Pulmonary artery endothelial cell (primary cell): ENCODE data around the gene LGMN. TPM values are rescaled to one million over a fixed set of nuclear protein-coding genes. Genes with fewer than 3 reads are reported as not detected.
A peak's percentile ranks its signal among the peaks of the same experiment; 100 is the strongest.
"Not testable (repeated sequence)": the region's sequence is repeated elsewhere in the genome, so short reads cannot be mapped to it uniquely, and the experiment has no call there.

Source experiments
- DNase-seq: peaks from one replicate; pipeline ENCODE4 v3.0.0-alpha.2; 2011; ENCODE audit warnings: low read depth, low spot score
- total RNA-seq: library from RNA; depleted of rRNA; stranded (reverse); fragments of >200 nt; gene quantifications from 2 replicates; pipeline ENCODE4 v1.2.3, GENCODE V29; 2014

LGMN gene
- total RNA-seq, 1 donor from 2014 or later: 74.0 TPM

DNA sequence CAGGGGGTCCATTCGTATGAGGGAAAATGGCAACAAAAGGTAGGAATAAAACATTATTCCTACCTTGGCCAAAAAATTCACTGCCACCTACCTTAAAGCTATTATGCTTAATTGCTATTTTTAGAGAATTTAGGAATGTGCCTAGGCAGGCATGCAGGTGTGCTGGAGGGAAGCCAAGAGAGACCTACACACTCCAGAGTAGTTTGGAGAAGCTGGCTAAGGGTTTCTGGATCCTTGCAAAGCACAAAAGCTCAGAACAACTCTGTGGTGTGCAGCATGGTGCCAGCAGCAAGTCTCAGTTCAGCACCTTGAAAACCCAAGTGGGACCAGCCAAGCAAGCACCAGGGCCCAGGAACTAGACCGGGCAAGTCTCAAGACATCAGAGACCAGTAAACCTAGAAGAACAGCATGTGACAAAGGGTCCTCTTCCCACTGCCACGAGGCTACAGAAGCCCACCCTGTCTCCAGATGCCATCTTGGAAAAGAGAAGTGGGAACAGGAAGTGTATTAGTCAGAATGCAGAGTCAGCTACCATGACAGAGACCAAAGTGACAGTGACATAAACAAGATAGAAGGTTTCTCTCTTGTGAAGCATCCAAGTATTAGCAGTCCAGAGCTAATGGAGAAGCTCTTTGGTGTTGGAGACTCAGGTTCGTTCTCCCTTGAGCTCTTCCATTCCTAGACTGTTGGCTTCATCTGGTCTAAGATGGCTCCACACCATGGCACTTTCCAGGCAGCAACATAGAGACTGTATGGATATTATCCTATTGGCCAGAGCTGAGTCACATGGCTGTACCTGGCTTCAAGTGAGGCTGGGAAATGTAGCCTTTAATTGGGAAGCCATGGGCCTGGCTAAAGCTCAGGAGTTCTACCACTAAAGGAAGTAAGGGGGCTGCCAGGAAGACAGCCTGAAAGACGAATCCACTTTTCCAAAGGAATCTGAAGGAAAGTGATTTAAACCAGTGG, 15.5 kb upstream of the LGMN start:
- DNase-seq: not testable (repeated sequence)

DNA sequence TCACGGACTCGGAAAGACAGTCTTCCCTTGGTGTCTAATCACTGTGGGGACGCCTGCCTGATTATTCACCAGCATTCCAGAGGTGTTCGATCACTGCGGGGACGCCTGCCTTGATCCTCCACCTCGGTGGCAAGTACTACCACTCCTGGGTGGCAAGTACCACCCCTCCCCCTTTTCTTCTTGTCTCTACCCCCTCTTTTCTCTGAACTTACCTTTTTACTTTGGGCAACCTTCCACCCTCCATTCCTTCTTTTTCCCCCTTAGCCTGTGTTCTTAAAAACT, 12.0 kb upstream of the LGMN start:
- no peak for DNase-seq

DNA sequence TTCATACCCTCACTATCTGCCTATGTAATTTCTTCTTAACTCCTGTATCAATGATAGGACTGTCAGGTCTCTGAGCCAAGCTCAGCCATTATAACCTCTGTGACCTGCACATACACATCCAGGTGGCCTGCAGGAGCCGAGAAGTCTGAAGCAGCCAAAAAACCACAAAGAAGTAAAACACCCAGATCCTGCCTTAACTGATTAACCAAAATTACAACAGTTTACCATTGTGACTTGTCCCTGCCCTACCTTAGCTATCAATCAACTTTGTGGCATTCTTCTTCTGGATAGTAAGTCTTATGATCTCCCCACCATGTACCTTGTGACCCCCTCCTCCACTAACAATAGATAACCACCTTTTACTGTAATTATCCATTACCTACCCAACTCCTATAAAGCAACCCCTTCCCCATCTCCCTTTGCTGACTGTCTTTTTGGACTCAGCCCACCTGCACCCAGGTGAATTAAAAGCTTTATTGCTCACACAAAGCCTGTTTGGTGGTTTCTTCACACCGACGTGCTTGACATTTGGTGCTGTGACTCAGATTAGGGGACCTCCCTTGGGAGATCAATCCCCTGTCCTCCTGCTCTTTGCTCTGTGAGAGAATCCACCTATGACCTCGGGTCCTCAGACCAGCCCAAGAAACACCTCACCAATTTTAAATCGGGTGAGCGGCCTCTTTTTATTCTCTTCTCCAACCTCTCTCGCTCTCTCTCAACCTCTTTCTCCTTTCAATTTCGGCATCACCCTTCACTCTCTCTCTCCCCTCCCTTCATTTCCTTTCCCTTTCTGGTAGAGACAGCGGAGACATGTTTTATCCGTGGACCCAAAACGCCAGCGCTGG, 11.5 kb upstream of the LGMN start:
- DNase-seq: no peak

DNA sequence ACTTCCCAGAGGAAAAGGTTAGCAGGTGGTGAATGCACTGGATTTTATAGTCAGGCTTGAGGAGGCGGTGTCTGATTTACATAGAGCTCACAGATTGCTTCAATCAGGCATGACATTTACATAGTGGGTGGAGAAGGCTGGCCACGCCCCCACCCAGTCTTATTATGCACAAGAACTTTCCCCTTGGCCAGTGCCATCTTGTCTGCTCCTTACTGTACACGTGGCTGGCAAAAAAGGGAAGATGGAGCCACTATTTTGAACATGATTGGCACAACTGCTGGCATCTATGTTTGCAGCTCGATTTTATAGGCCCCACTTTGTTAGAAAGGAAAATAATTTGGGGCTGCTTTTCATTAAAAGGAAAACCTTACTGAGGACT, 10.9 kb upstream of the LGMN start:
- DNase-seq: peak; percentile 5

DNA sequence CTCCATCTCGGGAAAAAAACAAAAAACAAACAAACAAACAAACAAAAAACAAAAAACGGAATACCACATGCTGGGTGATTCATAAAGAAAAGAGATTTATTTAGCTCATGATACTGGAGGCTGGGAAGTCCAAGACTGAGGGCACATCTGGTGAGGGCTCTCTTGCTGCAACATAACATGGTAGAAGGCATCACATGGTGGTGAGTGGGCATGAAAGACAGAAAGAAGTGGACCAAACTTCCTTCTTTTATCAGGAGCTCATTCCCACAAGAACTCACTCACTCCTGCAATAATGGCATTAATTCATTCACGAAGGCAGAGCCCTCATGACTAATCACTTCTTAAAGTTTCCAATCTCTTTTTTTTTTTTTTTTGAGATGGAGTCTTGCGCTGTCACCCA, 8.0 kb upstream of the LGMN start:
- no peak for DNase-seq

DNA sequence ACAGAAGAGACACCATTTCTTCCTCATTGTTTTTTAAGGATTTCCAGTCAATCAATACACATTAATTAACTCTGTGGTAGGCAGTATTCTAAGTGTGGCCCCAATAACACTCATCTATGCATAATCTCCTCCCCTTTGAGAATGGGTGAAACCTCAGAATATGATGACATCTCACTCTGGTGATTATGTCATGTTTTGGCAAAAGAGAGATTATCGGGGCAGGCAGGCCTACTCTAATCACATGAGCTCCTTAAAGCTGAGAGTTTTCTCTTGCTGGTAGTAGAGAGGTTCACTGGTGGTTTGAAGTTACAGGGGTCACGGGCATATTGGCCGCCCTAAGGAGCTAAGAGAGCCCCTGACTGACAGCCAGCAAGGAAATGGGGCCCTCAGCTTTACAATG, 7.1 kb upstream of the LGMN start:
- DNase-seq: no peak

DNA sequence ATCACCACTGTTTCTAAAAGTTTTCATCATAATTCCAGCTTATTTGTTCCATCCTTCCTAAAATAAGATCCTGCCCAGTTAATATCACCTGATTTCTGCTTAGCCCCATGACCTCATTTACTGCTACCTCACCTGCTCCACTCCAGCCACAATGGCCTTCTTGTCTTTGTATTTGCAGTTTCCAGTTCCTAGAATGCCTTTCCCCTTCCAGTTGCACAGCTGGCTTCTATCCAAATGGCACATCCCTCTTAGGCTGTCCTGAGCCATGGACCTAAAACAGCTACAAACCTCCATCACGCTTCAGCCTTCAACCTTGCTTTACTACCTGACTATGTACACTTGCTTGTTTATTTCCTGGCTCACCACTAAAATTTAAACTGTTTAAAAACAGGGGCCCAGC, 6.5 kb upstream of the LGMN start:
- no peak for DNase-seq

DNA sequence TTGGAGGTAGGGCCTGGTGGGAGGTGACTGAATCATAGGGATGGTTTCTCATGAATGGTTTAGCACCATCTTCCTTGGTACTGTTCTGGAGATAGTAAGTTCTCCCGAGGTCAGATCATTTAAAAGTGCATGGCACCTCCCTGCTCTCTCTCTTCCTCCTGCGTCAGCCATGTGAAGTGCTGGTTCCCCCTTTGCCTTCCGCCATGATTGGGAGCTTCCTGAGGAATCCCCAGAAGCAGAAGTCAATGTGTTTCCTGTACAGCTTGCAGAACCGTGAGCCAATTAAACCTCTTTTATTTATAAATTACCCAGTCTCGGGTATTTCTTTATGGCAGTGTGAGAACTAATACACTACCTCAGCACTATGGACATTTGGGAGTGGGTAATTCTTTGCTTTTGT, 4.8 kb upstream of the LGMN start:
- no peak for DNase-seq

DNA sequence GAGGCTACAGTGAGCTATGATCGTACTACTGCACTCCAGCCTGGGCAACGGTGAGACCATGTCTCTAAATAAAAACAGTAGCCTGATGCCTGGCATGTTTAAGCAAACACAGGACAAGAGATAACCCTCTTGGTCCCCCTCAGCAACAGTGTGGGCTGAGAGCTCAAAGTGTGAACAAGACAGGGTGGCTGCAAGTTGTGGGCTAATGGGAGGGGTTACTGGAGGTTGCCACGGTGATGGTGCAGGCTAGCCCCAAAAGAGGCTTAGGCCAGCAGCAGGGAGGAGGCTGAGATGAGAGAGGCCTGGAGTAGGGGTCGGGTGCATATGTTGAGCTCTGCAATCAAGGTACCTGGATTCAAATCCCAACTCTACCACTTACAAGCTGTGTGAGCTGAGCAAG, 3.4 kb upstream of the LGMN start:
- no peak for DNase-seq

DNA sequence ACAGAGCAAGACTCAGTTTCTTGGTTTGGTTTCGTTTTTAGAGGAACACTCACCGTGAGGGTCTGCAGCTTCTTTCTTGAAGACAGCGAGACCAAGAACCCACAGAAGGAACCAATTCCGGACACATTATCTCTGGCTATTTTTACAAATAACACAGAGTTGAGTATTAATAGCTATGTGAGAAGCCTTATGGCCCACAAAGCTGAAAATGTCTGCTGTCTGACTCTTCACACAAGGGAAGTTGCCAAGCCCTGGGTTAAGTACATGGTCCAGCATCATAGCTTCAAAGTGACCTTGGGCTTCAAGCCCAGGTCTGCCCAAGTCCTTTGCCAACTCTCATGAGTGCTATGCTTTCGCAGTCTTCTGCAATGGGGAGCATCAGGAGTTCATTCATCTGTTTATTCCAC, 2.6 kb upstream of the LGMN start:
- no peak for DNase-seq

DNA sequence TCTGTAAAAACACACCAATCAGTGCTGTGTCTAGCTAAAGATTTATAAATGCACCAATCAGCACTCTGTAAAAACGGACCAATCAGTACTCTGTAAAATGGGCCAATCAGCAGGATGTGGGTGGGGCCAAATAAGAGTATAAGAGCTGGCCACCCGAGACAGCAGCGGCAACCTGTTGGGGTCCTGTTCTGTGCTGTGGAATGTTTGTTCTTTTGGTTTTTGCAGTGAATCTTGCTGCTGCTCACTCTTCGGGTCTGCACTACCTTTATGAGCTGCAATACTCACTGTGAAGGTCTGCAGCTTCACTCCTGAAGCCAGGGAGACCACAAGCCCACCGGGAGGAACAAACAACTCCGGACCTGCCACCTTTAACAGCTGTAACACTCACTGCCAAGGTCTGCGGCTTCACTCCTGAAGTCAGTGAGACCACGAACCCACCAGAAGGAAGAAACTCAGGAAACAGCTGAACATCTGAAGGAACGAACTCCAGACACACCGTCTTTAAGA, 1.8 kb upstream of the LGMN start:
- DNase-seq: not testable (repeated sequence)

DNA sequence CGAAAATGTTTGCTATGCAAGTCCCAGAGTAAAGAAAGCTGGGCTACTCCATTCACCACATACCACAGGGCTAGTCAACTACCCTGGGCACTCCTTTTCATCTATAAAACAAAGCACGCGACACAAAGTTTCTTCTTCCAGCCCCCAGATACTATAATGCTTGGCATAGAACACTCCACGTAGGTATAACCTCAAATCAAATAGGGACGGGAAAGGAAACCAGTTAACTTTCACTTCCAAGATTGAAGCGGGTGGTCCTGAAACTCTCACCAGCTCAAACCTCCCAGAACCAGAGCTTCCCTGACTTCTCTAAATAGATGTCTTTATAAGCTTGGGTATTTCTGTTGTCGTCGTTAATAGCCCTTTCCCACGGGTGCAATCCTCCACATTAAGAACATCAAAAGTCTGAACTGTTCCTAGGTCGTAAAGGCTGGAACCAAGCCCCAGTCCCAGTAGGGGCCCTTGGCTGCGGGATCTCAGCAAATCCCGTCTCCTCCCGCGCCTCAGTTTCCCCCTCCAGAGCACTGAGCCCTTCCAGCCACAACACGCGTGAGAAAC, 647 bp downstream of the LGMN start:
- no peak for DNase-seq

DNA sequence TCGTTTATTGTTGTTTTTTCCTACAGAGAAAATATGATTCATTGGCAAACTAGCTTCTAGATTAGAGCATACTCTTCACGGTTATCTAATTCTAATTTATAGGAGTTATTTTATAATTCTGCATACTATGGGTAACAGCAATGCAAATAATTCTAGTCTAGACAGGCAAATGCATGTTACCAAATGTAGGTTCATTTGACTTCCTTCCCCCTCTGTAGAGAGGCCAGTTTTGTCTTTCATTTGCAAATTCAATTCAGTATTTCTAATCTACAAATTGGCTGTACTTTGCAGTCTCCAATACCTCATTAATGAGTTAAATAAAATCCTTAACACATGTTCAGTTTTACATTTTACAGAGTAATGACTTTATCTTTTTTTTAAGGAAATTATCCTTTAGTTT, 4.2 kb downstream of the LGMN start:
- no peak for DNase-seq

DNA sequence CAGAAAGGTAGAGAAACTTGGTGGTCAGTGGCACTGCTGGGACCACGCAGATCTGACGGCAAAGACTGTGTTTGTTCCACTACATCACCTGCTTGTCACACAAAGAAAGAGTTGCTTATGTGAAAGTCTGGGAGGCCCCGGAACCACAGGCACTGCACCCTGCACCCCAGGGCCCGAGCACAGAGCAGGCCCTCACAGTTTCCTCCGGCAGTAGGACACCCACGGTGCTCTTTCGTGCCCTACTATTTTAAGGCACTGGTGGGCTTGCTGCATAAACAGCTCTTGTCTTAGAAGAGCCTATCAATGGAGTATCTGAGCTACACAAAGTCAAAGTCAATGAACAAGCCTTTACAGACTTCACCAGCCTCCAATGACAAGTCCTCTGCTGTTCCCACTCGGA, 8.0 kb downstream of the LGMN start:
- no peak for DNase-seq

DNA sequence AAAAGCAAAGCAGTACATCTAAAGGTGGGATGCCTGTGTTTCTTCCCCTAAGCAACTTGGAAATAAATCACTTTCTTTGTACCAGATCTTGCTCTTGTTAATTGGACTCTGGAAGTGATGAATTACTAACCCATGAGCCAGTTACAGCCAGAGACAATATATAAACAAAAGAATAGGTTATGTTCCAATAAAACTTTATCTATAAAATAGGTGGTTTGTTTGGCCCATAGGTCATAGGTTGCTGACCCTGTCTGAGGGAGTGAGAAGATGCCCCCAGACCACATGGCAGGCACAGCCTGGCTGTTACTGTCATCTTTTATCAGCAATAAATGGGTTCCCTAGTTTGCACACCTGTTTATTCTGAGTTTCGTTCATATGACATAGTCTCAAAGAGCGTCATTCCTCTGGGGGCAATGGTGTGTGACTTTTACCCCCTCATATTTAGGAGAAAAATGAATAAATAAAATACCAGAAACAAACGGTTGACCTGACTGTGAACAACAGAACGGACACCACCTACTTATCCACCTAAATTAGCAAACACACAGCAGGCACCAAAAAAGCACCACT, 10.7 kb downstream of the LGMN start:
- no peak for DNase-seq

DNA sequence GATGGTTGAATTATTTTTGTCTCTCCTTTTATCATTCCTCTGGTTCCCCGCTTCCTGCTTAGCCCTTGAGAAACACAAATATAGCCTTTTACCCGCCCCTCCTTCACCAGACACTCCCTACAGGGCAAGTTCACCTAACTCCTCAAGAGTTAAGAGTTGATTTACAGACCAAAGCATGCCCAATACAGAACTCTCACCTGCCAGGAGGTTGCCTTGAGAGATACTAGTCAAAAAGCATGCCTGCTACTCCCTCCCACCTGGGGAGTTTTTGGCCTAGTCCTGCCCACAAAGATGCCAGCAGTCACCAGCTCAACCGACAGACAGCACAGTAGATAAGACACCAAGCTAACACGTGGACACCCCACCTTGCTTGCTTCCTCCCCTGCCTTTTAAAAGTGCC, 11.2 kb downstream of the LGMN start:
- DNase-seq: no peak

DNA sequence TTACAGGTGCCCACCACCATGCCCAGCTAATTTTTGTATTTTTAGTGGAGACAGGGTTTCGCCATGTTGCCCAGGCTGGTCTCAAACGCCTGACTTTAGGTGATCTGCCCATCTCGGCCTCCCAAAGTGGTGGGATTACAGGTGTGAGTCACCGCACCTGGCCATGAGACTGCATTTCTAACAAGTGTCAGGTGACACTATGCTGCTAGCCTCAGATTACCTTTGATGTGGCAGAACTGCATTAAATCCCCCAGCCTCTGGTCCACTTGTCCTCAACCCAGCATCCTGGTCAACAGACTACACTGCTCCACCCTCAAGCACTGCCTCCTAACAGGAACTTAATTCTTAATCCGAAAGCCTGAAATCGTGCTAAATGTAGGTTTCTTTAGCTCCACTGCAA, 13.1 kb downstream of the LGMN start:
- no peak for DNase-seq

DNA sequence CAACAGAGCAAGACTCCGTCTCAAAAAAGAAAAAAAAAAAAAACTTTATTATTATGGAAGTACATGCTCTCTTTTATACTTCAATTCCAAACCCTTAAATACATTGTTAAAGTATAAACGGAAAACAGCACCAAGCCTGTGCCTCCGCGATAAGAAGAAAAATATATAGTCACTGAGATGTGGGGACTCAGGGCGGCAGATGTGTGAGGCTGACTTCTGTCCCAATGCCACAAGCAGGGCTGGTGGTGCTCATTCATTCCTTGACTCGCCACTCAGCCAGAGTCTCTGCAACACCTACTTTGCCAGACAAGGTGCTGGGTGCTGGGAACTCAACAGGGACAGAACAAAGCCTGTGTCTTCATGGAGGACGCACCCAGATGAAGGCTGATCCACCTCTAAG, 13.8 kb downstream of the LGMN start:
- DNase-seq: no peak

DNA sequence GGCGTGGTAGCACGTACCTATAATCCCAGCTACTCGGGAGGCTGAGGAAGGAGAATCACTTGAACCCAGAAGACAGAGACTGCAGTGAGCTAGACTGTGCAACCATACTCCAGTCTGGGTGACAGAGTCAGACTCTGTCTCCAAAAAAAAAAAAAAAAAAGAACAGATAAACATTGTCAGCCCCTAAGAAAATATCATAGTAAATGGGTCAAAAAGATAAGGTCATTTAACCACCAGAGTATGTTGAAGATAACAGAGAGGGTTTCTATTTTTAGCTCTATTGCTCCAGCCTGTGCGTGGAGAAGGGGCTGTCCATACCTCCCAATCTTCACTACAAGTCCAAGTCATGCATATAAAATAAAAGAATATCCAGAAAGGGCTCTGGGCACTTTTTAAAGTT, 15.4 kb downstream of the LGMN start:
- no peak for DNase-seq

DNA sequence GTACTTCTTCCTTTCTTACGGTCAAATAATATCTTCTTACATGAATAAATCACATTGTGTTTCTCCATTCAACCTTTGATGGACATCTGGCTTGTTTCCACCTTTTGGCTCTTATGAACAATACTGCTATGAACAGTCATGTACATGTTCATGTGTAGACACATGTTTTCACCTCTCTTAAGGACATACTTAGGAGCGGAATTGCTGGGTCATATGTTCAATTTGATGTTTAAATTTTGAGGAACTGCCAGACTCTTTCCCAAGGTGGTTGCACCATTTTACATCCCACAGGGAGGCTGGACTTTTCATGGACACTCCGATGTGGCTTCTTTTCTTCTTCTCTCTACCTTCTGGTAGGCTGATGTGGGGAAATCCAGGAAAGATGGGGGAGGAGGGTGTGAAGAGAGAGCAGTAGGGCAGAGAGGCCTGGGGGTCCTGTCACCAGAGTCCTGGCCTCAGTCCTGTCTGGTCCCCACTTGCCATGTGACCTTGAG, 16.8 kb downstream of the LGMN start:
- DNase-seq: no peak

DNA sequence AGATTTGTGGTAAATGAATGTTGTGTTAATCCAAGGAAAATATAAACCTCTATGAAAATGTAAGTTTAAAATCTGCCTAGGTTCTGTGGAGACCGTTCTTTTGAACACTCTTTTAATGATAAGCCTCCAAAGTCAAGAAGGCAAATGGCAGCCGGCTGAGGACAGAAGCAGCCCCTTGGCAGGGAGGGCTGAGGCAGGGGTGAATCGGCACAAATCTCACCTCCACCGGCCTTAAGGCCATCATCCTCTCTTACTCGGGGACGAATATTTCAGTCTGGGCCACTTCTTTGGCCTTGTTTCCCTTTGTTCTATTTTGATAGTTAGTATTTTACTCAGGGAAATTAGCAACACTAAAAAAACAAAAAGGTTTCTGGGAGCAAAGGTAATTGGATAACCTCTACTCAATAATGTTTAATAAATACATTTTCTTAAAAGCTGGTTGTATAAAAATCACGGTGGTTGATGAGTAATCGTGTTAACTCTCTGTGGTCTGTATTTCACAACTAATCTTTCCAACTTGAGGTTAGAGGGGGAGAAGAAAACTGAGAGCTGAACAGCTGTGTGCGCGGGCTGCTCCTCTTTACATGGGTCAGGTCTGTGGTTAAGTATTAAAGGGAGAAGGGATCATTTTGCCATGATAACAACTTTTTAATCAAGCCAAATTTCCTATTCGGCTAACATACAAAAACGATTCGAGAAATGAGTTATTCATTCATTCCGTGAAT, 18.6 kb downstream of the LGMN start:
- DNase-seq: no peak
